Posterior vena cava (tissue), 2 donors: Measurements from ENCODE around the gene NAGLU. TPM values are rescaled to one million over a fixed set of nuclear protein-coding genes. Genes with fewer than 3 reads are reported as not detected.

Experiments used
- DNase-seq: peaks from one replicate; pipeline ENCODE4 v3.0.0-alpha.2; 2020; ENCODE audit warnings: low spot score
- intact Hi-C, 2 donors: fragments of 100-400 bp; cut with DNase I; formaldehyde crosslinking; loops; one replicate each; pipeline versions ENCODE4 v1.14.1 to v1.14.2; 2022 to 2023
- long read RNA-seq, 2 donors: library from polyadenylated mRNA; unstranded; transcript quantifications; one replicate each; pipeline ENCODE4 v2.0.0, GENCODE V29; 2020 to 2021
- total RNA-seq, 2 donors: library from RNA; stranded (reverse); fragmentation: NEBNext Ultra II Directional; extraction: Animal tissue kit (Norgen Biotek cat#: 25700); gene quantifications; one replicate each; pipeline ENCODE4 v1.2.1, GENCODE V29; 2021
- donor health status: DM: yes; HTN: yes; CAD: no.
- donor health status: DM: yes; HTN: yes; CAD: no.

Gene NAGLU
- 10 to 100 TPM; 27.1 to 36.0 TPM for total RNA-seq
- long read RNA-seq, donor 1, transcript NAGLU-201 (6 exons, 2,544 nt) = major isoform, 27 of 51 reads
- long read RNA-seq, donor 1, partial matches to known transcripts = 8 of 51 reads
- long read RNA-seq, donor 1, other reads (novel, unspliced or antisense) = 15 of 51 reads
- long read RNA-seq, donor 2, partial matches to known transcripts = 29 of 35 reads
- long read RNA-seq, donor 2, other reads (novel, unspliced or antisense) = 4 of 35 reads

DNA sequence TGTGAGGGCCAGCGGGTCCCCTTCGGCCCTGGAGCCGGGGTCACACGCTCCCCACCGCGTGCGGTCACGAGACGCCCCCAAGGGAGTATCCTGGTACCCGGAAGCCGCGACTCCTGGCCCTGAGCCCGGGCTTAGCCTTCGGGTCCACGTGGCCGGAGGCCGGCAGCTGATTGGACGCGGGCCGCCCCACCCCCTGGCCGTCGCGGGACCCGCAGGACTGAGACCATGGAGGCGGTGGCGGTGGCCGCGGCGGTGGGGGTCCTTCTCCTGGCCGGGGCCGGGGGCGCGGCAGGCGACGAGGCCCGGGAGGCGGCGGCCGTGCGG, at the start of gene NAGLU:
NAGLU (plus strand) TSS at position 194 of the 324 bp plus-strand sequence; CDS start at position 226, 32 bp downstream.
- peak; percentile 99 for DNase-seq
- intact Hi-C loops = no loop called here

DNA sequence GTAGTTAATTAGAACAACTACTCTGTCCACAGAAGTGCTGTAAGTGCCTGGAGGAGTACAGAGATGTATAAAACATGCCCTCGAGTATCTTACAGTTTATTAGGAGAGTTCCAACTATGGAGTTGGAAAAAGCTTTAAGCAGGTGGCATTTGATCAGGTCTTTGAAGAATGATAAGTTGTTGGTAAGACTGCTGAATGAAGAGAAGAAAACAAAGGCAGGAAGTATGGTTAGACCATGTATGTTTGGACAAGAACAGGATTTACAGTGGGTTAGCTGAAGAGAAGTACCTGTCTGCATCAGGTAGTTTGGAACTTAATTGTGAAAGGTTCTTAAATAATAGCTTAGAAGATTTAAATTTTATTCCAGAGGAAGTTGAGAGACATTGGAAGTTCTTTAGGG, 48.0 kb upstream of the NAGLU start:
- intact Hi-C loops = no loop called here
- DNase-seq = no peak

- intact Hi-C loops = no loop called here
- no peak for DNase-seq
Observed at GRCh38 chr17:42493319-42493718, 42.7 kb upstream of the NAGLU start.

- intact Hi-C loops = no loop called here
- no peak for DNase-seq
Observed at GRCh38 chr17:42494673-42495072, 41.4 kb upstream of the NAGLU start.

GRCh38 chr17:42498828-42499227, 37.2 kb upstream of the NAGLU start:
- no peak for DNase-seq

DNA sequence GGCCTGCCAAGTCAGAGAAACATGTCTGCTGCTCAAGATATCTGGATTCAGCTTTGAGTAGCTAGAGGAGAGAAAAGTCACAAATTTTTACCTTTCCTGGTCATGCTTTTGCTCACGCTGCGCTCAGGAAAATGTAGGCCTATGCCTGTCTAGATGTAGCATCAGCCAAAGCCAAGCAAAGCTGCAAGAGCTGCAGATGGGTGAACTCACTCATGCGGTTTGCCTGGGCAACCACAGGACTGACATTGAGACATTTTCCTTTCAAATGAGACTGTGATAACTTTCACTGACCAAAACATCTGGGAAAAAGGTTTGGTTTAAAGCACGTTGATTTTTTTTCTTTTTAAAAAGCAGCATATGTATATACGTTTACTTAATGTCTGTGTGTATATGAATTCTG, 34.0 kb upstream of the NAGLU start:
- intact Hi-C loops = no loop called here
- no peak for DNase-seq

More at GRCh38 chr17:42498828-42499227, 37.2 kb upstream of the NAGLU start:
- intact Hi-C loops = no loop called here

- DNase-seq = no peak
Observed at GRCh38 chr17:42502926-42503325, 33.1 kb upstream of the NAGLU start.

DNA sequence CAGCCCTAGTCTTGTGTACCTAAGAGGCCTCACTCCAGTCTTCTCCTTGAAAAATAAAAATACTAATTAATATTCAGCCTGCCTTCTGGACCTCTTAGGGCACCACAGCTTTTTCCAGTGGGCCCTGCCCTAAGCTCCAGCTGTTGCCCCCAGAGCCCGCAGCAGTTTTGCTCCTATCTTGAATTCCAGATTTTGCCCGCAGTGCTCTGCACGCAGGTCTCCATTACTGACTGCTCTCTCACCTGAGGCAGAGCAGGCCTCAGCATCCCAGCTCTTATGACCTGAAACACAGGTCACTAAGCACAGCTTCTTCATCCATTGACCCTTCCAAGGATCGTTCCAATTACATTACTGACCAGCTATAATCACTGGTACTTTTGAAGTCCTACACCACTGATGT, 28.4 kb upstream of the NAGLU start:
- intact Hi-C loops = no loop called here
- DNase-seq = peak; percentile 7

More at GRCh38 chr17:42502926-42503325, 33.1 kb upstream of the NAGLU start:
- intact Hi-C loops = no loop called here

DNA sequence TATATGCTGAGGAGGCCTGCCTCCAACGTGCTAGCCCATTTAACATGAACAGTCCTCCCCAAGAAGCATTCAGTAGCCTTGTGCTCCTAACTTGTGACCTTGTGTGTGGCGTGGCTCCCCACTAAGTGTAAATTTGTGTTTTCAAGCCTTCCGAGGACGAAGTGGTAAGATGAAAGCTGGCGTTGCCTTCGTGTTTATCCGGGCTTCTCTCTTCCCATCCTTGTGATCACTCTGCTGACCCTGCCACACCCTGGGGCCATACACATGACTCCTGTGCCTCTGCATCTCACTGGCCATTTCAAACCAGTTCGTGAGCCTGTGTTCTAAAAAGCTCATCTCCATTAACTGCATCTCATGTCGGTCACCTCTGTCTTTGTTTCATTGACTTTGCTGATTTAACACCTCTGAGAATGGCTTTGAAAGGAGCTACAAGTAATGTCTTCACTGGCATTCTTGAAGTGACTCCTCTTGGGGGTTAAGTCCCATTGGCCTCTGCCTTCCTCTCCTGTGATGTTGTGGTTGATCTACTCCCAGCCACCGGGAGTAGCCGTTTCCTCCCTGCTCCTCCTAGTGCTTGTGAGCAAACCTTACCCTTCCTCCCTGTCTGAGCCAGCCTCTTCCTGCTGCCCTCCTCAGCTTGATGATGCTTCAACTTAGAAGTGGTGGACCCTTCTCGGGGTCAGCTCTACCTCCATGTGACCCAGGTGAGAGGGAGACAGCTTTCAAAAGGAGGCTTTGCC, 27.4 kb upstream of the NAGLU start:
- peak; percentile 32 for DNase-seq
- intact Hi-C loops = no loop called here

GRCh38 chr17:42509409-42509808, 26.6 kb upstream of the NAGLU start:
- DNase-seq = peak; percentile 42
- intact Hi-C loops = no loop called here

DNA sequence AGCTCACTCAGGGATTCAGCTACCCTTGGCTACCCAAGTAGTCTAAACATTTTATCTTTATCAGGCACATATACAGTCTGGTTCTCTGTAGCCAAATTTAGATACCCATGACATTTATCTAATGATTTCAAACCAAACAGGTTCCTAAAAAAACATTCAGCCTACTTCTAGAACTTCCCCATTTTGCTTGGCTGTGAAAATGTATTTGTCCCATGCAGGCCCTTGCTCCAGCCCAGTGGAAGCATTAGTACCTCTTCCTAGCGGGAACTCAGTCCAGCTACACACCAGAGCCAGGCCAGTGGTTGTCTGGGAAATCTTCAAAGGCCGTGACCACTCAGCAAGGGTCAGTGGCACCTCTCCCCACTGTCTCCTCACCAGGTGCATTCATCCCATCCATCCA, 26.2 kb upstream of the NAGLU start:
- DNase-seq = peak; percentile 48
- intact Hi-C loops = no loop called here

DNA sequence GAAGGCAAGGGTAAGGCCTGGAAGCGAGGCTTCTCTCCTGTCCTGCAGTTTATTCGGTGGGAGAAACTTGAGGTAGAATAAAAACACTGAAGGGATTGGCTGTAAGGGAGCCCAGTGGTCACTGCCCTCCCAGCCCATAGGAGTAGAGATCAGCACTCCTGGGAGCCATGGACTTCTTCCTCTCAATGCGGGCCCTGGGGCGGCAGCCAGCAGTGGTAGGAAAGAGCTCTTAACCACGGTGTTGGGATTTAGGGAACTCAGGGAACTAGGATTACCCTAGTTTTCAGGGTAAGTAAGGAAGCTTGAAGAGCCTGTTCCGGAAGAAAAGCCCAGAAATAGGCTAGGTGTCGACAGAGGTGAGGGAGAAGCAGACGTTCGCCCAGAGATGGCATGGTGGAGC, 23.8 kb upstream of the NAGLU start:
- peak; percentile 23 for DNase-seq
- intact Hi-C loops = no loop called here

DNA sequence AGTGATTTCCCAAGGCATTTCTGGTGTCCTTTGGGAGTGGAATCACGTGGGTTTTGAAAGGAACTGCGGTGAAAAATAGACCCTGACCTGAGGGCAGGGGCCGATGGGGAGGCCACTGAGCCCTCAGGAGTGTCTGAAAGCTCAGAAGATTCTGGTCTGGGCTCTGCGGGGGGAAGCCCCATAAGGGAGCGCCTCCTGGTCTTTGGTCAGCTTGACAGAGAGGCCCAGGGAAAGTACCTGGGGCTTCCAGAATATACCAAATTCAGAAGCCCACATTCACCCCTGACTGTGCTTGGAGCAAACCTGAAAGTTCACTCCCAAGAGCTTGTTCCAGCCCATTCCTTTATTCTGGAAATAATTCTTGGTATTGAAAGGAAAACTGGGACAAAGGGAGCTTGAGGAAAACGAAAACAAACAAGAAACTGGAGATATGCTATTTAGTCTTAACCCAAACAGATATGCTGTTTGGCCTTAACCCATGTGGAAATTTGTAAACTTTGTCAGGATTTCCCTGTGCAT, 23.2 kb upstream of the NAGLU start:
- peak; percentile 53 for DNase-seq
- intact Hi-C loops = no loop called here

- peak; percentile 57 for DNase-seq
- intact Hi-C loops = no loop called here
Observed at GRCh38 chr17:42513686-42514085, 22.4 kb upstream of the NAGLU start.

- DNase-seq = peak; percentile 62
Observed at GRCh38 chr17:42514279-42514678, 21.8 kb upstream of the NAGLU start.

DNA sequence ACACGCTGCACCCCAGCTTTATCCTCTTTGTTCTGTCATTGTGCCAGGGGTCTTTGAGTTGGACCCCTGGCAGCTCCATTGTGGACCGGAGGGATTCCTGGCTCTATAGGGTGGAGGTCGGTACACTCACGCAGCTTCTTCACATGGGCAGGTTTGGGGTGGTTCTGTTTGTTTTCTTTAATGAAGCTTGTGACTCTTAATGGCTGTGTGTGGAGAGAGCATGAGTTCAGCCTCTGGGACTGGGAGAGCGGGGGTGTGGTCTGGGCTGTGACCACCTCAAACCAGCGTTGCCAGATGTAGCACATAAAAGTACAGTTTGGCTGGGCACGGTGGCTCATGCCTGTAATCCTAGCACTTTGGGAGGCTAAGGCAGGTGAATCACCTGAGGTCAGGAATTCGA, 21.2 kb upstream of the NAGLU start:
- DNase-seq = peak; percentile 31
- intact Hi-C loops = loop anchor here in 1 of 2 donors (5.0 kb wide), 1 partner anchor 193 kb away; no protein-coding TSS in a partner anchor

More at GRCh38 chr17:42514279-42514678, 21.8 kb upstream of the NAGLU start:
- intact Hi-C loops = no loop called here

- intact Hi-C loops = loop anchor here in 1 of 2 donors (5.0 kb wide), 1 partner anchor 195 kb away; no protein-coding TSS in a partner anchor
Observed at GRCh38 chr17:42517516-42517915, 18.5 kb upstream of the NAGLU start.

DNA sequence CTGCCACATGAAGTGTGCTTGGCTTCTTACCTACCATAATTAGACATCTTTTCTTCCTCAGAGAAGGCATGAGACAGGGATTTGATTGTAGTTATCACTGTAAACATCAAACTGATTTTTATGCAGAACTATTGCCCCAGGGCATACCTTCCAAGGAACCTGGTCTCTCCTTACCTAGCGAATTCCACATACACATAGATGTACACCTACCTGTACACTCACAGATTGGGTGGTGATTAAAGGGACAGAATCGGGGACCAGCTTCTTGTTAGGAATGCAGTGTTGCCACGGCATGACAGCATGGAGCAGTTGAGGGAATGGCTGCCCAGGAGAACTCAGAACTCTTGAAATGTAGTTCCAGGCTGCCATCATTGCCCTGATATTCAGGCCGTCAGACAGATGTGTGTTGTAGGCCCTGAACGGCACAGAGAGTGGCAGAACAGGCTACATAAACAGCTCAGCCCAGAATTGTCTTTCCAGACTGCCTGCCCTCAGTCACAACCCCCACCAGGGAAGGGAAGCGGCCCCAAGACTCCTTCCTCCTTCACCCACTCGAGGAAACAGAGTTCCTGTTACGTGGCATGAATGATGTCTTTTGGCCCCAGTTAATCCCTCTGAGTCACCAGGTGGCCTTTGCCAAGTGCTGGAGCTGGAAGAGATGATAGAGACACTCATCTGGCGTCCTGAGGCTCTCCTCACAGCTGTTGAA, 17.8 kb upstream of the NAGLU start:
- DNase-seq = peak; percentile 95
- intact Hi-C loops = loop anchor here in 1 of 2 donors (5.0 kb wide), 1 partner anchor 196 kb away; no protein-coding TSS in a partner anchor

More at GRCh38 chr17:42517516-42517915, 18.5 kb upstream of the NAGLU start:
- peak; percentile 97 for DNase-seq

DNA sequence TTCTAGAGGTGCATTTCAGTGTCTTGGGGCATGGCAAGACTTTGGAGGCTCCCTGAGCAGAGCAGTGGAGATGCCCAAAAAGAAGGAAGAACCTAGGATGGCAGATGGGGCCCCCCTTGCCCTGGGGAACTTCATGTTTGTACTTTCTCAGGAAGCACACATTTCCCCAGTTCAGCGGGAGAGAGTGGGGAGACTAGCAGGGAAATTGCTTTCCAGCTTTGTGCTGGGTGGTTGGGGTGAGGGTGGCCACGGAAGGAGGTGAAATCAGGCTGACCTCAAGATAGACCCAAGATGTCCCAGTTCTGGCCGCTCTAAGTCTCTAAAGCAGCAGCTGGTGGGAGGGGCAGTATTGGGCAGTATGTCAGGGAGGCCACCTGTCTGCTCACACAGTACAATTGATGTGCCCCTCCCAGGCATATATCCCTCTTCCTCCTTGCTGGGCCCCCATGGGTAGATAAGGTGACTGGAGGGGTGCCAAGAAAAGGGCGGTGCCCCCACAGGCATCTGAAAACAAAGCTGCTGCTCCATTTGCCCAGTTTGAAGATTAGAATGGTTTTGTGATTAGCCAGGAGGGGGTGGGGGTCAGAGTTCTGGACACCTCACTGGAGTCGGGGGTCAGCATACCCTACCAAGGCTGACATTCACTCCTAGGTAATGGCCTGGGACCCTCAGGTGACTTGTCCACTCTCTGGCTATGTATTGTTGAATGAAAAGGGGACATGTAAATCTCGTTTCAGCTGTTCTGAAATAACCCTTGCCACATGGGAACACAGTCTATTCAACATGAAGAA, 17.1 kb upstream of the NAGLU start:
- peak; percentile 84 for DNase-seq
- intact Hi-C loops = loop anchor here in 1 of 2 donors (5.0 kb wide), 1 partner anchor 197 kb away; no protein-coding TSS in a partner anchor
